HG03439 (cell line): ENCODE results near the gene CRYL1.

Experiments
- ATAC-seq: cut with Tn5 transposase; IDR thresholded peaks from one replicate; pipeline ENCODE4 v1.9.1; 2021; ENCODE audit warnings: mild to moderate bottlenecking, moderate library complexity; ENCODE audit not compliant: unreplicated experiment

The CRYL1 gene

DNA sequence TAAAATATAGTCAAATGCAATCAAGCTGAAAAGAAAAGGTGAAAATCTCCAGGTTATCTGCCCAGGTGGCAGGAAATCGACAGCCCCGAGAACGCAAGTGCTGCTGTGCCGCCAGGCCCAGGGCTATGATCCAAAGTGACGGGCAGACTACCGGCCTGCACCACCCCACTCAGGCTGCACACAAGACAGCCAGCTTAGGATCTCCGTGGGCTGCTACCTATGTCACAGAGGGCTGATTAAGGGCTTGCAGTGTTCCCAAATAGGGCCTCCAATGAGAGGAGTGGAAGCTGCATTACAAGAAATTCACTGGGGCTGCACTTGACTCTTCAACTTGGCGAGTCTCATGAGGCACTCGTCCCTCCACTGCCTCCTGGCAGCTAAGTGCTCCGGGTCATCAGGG lies 121.8 kb downstream of the CRYL1 start:
- ATAC-seq, result no peak

DNA sequence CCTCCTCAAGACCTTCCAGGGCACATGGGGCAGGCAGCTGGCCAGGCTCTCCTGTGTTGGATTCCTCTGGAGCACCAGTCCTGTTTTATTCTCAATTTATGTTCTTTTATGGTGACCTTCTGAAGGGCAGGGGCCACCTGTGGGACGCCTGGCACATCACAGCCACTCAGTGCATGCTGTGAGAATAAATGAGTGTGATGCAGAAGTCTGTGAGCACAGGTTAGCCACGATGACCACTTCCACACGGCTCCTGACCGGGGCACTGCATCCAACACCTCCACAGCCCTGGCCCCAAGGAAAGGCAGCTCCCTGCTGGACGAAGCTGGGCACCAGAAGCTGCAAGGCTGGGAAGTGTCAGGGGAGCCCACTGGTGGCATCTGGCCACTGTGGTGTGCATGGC lies 122.8 kb downstream of the CRYL1 start:
- ATAC-seq, result no peak

DNA sequence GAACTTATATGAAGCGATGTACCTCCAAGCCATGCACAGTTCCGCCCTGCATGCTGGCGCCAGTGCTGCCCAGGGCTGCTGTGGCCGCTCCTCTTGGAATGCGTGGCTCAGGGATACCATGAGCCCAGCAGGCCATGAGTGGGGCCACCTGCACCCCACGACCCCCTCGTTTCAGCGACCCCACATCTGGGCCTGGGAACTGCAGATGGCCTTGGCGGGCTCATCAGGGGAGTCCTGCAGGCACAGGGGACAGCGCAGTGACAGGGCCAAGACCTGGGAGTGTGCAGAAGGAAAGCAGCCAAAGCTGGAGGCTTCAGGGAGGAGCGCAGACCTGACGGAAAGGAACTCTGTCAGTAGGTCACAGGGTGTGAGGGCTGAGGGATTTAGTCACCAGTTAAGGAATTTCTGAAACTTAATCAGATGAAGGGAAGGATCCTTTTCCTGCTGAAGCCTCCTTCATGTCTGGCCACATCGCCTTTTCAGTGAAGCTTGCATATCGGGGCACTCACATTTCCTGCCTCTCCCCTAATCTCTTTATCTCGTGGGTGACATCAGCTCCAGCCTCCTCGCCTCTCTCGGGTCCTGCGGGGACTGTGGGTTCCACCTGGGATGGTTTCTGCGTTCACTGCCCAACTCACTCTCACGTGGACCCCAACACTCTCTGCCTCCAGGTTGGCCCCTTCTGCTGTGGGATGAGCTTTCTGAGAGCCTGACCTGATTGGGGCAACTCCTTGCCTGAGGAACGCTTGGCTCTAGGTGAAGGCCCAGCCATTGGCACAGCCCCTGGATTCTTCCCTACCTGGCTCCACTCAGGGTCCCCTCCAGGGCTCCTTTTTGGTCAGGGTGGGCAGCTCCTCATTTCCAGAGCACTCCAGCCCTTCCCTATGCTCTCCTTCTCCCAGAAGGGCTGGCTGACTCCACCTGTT lies 123.5 kb downstream of the CRYL1 start:
- no peak for ATAC-seq

DNA sequence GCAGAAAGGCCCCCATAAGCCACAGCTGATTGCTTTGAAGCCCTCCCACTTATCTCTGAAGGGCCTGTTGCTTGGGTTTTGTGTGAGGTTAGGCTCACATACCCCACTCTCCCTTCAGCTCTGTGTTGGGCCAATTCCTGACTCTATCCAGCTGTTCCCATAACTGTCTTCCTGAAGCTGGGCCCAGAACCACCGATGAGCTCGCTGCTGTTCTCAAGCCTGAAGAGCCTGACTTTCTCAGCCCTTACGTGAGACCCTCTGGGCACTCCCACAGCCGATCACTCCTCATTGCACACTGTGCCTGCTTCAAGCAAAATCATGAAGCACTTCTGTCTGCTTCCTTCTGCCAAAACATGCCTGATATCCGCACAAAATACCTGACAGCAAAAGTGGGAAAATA lies 124.1 kb downstream of the CRYL1 start:
- no peak for ATAC-seq

DNA sequence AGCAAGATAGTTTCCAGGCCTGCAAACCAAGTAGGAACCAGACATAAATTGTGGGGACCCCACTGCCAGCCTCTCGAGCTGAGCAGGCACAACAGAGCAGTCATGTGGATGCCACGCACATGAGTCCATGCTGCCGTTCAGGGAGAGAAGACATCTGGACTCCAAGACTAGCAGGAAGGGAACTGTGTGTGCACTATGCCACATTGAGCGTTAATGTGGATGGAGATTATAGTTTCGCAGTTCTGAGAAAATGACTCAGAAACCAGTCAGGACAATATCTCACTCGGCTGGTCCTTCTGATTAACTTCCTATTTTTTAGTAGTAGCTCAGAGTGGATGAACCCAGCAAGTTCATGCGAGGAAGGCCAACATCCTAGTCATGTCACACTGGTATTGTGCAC lies 124.9 kb downstream of the CRYL1 start:
- ATAC-seq, result no peak

DNA sequence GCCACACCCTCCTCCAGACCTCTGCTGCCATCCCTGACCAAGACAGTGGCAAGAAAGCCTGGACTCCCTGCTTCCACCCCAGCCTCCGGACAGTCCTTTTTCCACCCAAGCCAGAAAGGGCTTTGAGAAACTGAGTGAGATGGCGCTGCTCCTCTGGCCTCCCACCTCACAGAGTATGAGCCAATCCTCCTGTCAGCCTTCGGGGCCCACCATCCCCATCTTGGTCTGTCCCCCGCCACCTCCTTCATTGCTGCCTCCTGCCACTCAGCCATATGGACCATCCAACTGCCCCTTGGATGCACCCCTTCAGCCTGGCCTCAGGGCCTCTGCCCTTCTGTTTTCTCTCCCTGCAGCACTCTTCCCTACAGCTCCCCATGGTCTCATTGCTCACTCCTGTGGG lies 125.7 kb downstream of the CRYL1 start:
- no peak for ATAC-seq

DNA sequence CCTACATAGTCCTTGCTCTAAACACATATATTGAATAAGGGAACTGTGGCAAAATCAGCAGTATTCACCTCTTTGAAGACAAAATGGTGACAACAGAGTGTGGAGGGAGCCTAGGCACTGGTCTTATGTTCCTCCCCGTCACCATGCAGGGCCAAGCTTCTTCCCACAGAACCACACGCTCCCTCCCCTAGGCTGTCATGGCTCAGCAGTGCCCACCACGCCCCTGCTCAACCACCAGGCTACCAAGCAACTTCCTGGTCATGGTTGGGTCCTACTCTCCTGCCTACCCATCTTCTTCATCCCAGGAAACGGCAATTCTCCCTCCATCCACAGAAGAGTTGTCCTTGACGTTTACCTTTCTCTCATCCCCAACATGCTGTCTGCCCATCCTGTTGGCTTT lies 126.1 kb downstream of the CRYL1 start:
- ATAC-seq, result no peak

DNA sequence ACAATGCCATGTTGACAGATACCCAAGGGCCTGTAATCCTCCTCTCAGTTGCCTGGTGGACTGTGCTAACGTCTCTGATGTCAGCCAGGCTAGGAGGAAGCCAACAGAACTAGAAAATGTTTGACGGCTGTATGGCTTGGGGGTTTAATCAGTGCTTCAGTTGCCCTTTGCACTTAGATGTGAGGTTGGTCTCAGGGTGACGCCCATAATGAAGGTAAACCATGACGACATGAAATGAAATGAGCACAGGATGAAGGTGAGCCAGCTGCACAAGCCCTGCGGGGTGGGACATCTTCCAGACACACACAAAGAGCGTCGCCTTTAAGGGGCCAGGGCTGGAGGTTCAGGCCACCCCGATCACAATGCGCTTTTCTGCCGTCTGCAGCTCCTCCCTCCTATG lies 127.2 kb downstream of the CRYL1 start:
- ATAC-seq, result no peak

DNA sequence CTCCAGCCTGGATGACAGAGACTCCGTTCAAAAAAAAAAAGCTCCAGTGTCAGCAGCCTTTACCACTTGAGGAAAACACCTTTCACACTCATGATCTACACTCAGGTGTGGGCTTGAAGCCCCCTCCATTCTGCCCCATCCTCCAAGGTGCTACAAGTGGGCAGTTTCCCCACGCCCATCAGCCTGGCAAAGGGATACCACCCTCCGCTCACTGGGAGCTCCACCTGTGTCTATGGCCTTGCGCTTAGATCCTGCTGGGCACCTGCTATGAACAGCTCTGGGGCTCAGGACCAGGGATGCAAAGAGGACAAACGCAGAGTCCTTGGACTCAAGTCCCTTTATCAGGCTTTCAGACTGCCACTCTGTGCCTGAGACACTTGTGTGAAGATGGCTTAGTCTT lies 127.8 kb downstream of the CRYL1 start:
- no peak for ATAC-seq

DNA sequence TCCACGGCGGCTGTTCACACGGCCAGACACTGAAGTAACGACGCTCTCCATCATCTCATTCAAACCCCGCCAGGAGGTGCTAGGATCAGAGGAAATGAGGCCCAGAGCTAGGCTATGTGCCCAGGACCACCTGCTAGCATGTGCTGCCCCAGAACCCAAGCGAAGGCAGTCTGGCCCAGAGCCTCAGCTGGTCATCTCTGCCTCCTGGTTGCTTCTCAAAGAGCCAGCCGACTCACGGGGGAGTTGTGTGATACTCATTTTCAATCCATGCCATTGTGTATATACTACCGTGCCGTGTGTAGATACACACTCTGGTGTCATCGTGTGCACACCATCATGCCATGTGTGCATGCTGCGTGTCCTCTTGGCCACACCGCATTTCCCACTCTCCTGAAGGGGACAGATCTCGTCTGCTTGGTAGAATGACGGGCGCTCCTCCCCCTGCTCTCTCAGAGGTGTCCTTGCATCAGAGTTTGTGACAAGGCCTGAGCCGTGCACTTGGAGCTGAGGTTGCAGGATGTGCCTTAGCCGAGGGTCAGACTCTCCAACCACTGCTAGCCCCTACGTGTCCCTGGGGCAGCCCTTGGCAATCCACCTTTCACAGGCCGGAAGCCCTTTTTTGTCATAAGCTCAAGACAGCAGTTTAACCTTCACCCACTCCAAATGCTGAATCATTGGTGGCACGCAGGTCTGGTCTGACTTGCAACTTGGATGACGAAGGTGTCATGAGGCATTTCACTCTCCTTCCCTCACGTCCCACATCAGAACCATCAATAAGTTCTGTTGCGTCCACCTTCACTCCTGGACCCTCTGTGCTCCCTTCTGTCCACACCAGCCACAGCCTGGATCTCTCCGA lies 130.4 kb downstream of the CRYL1 start:
- ATAC-seq, result no peak

DNA sequence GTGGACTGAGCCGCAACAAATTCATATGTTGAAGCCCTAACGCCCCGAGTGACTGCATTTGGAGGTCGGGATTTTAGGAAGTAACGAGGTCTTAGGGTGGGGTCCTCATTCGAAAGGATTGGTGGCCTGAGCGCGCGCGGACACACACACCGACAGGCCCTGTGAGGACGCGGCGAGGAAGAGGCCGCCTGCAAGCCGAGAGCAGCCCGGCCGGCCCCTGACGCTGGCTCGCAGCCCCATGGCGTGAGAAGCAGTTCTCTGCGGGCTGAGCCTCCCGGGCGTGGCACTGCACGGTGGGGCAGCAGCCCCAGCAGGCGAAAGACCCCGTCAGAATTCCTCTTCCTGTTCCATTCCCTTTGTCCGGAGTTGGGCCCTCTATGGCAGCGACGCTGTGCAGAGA lies 131.2 kb downstream of the CRYL1 start:
- ATAC-seq, result no peak

DNA sequence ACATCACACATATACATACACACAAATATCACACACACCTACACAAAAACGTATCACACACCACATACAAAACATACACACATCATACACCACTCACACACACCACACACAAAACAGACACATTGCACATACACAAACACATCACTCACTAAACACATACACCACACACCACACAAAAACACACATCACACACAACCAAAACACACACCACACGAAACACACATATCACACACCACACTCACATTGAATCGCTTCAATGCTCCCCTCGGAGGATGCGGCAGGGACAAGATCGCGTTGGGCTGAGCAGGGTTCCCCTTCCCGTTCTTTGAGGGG lies 131.5 kb downstream of the CRYL1 start:
- no peak for ATAC-seq

DNA sequence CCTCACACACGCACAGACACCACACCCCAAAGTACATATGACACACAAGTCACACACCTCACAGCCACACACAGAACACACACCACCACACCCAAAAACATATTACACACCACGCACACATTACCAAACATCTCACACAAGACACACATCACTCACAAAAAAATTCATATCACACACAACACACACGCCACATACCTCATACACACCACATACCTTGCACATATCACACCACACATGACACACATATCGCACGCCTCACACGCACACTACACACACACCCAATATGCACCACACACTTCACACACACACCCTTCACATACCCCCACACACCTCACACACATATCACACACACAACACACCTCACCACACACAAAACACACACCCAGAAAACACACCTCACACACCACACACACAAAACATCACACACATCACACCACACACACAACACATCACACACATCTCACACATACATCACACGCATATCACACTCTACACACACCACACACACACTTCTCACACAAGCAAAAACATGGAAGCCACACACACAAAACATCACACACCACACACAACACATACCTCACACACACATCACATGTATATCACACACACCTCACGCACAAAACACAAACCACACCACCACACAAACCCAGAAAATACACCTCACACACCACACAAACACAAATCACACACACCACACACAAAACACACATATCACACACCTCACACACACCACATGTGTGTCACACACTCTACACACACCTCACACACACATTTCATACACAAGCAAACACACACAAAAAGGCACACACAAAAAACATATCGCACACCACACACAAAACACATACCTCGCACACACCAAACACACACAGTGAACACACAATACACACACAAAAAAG lies 132.1 kb downstream of the CRYL1 start:
- no peak for ATAC-seq

DNA sequence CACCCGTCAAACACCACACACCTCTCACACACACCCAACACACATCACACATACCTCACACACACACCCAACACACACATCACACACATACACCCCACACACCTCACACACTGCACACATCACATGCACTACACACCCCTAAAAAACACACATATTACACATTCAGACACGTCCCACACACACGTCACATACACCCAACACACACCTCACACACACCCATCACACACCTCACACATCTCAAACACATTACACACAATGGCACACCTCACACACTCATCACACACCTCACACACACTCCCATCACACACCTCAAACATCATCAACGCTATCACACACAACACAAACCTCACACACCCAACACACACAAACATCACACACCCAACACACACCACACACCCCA lies 133.1 kb downstream of the CRYL1 start:
- no peak for ATAC-seq

DNA sequence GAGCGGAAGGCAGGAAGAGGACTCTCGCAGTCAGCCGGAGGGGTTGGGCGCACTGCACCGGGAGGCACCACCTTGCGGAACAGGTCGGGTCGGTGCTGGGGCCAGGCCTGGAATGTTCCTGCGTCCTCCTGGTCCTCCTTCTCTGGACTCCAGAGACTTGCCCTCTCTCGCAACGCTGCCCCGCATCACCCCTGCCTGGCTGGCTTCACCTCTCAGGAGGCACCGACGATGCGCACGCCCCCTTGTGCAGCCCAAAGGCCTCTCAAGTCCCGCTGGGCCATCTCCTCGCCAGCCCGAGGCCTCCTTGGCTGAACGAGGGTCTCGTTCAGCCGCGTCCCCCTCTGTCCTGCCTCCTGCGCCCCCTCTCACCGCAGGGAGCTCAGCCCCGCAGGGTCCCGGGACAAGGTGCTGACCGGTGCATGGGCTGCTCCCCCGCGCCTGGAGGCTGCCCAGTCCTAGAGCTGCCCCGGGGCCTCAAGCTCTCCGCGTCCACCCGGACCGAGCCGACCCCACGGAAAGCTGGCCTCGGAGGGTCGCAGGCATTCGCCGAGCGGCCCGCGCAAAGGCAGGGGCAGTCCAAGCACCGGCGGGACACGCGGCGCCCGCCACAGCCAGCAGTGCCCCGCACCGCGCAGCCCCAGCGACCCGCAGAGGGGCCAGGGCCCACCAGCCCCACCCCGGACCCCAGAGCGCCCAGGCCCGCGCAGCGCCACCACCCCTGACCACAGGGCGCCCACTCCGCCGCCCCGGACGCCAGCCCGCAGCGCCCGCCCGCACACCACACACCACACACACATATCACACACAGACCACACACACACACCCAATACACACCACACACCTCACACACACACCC lies 133.8 kb downstream of the CRYL1 start:
- no peak for ATAC-seq

DNA sequence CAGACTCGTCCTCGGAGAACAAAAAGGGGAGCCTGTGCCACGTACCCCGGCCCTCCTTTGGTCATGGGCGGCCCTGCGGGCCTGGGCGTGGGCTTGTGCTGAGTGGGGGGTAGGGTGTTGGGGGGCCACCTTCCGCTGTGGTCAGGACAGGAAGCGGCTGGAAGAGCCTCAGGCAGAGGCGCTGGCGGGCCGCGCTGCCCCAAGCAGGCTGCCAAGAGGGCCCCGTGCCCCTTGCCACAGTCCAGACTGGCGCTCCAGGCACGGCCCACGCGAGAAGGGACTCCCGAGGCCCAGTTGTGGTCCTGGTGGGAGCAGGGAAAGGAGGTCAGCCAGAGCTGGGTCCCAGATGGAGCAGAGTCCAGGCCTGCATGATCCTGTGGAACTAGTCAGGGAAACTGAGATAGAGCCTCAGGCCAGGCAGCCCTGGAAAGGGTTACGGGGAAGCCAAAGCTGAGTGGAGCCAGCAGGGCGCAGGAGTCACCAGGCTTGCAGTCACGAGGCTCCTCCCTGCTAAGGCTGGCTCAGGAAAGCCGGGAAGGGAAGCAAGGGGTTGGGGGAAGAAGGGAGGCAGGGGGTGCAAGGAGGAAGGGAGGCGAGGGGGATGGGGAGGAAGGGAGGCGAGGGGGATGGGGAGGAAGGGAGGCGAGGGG lies 135.0 kb downstream of the CRYL1 start:
- ATAC-seq, result no peak

DNA sequence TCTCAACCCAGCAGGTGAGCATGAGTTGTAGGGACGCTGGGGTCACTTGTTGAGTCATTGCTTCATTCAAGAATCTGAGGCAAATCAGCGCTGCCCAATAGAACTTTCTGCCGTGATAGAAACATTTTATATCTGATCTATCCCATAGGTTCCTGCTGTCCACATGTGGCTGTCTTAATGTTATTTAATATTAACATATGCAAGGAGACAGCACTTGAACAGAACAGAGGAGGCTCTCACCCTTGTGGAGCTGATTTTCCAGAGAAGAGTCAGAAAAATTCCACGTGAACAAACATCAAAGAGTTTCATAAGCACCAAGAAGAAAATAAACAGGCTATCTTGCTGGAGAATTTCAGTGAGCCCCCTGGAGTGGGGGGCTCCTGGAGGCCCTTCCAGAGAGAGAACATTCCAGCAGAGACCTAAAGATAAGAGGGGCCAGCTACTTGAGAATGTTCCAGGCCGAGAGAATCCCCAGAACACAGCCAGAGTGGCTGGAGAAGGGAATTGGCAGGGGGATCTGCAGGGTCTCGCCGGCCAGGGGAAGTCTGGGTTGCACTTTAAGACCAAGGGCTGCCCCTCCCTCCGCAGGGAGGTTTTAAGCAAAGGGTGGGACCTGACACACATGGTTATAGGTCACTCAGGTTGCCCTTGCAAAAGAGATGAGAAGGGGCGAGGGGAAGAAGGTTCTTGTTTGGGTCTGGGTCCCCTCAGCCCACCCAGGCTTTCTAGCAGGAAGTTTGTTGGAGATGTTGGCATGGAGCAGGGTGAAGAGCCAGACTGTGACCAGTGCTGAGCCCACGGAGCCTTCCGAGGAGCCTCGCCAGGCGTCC lies 135.7 kb downstream of the CRYL1 start:
- no peak for ATAC-seq

DNA sequence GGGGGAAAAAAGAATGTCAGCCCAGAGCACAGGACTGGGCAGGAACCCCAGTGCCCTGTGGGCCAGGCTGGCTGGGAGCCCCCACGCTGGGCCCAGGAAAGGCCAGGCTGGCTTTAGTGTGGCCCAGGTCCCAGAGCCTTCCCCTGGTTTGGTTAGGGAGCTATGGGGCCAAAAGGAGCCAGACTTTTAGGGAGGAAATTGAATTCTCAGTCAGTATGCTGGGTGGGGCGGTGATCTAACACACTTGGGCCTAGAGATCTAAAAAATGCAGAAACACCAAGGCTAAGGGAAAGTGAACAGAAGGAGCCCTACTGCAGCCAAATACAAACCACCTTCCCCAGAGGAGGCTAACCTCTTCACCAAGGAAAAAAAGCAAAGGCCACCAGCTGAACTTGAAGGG lies 137.5 kb downstream of the CRYL1 start:
- no peak for ATAC-seq

DNA sequence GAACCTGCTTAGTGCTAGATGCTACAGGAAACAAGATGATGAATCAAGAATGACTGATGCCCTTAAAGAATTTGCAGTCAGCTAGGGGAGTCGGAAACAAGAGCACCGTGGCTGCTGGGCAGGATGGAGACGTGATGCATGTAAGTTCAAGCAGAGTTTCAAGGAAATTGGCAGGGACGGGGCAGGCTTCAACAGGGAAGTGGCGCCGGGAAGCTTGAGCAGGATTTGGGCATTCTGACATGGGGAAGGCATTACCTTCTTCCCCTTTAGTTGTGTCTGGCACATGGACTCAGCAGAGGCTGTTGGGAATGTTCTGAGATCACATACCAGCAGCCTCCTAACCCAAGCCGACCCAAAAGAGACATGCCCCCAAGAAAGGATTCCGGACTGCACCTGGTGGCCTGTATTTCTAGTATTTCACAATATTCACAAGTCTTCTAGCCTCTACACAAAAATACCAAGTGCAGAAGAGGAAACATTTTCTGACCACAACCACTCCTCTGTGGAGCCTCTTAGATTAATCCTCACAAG lies 138.2 kb downstream of the CRYL1 start:
- ATAC-seq, result no peak
